Middle frontal gyrus (tissue), 1 donor: ENCODE results near the gene TTC31.
"Not testable (repeated sequence)": the region's sequence is repeated elsewhere in the genome, so short reads cannot be mapped to it uniquely, and the experiment has no call there.

ENCODE experiments used
- DNase-seq: peaks from one replicate; pipeline ENCODE4 v3.0.0-alpha.2; 2015; ENCODE audit warnings: low spot score; ENCODE audit errors: extremely low spot score

TTC31 gene

DNA sequence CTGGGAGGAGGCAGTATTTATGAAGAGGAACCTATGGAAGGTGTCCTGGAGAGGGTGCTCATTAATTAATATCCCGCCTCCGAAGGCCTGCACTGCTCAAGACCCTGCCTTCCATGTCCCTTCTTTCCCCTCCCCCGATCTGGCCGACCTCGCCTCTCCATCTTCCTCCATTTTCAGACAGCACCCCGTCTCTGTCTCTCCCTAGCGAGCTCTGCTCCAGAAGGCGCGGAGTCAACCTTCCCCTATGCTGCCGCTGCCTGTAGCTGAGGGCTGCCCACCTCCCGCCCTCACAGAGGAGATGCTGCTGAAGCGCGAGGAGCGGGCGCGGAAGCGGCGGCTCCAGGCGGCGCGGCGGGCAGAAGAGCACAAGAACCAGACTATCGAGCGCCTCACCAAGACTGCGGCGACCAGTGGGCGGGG, 25.7 kb upstream of the TTC31 start:
- DNase-seq = peak; percentile 30

DNA sequence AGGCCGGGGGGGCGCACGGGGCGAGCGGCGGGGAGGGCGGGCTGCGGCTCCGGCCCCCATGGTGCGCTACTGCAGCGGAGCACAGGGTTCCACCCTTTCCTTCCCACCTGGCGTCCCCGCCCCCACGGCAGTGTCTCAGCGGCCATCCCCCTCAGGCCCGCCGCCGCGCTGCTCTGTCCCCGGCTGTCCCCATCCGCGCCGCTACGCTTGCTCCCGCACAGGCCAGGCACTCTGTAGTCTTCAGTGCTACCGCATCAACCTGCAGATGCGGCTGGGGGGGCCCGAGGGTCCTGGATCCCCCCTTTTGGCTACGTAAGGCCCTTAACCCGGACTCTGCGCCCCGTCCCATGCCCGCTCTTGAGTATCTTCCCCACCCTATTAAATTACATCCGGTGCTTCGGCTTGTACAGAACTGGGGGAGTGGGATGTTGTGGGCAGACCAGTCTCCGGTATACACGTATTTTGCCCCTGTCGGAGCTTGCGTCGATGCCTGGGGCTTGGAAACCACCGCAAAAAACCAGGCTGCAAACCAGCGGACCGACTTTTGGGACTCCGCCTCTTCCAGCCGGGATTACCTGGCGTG, 25.2 kb upstream of the TTC31 start:
- DNase-seq = no peak

DNA sequence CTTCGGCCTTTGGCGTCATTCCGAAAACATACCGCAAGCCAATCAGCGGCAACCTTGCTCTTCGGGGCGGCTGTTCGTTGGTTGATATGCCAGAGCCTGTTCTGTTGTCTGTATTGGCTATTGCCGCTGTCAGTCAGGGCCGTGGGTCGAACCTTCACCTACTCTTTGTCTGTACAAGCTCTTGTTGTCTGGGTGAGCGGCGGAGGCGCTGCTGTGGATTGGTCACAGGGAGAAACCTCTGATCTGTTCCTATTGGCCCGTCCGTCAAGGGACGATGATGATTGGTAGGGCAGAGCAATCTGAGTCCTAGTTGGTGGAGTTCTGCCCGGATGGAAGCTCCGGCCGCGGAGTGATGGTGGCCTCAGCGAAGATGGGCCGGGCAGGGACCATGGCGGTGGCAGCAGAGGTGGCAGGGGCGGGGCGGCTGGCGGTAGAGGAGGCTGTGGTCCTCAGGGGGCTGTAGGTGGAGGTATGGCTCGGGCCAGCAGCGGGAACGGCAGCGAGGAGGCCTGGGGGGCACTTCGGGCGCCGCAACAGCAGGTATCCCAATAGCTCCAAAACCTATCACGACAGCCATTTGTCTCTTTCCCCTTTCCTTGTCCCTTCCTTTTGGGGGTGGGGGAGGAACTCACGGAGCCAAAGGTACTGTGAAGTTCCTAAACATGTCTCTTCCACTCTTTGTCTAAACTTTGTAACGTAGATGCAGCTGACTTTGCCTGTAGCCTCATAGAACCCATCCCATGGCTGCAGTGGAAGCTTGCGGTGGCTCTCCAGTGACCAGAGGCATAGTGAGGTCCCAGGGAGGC, 24.5 kb upstream of the TTC31 start, which contains the start of gene WBP1:
WBP1 (plus strand) TSS at position 307 of the 806 bp plus-strand sequence; CDS start at position 472, 165 bp downstream.
- DNase-seq = peak; percentile 99

DNA sequence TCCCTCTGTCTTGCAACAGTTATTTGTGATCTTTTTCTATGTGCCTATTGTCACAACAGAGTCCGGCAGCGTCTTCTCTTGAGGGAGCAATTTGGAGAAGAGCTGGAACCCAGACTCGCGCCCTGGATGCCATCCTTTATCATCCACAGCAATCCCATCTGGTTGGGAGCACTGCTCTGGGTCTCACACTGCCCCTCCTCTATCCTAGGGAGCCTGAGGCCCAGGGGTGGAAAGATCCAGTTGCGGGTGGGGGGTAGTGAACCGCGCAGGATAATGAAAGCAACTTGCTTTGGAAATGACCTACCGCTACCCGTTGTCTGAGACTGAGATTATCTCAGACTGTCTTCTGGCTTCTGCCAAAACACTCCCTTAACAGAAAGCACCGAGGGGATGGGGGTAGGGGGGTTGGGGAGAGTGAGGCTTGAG, 23.9 kb upstream of the TTC31 start:
- DNase-seq = no peak

DNA sequence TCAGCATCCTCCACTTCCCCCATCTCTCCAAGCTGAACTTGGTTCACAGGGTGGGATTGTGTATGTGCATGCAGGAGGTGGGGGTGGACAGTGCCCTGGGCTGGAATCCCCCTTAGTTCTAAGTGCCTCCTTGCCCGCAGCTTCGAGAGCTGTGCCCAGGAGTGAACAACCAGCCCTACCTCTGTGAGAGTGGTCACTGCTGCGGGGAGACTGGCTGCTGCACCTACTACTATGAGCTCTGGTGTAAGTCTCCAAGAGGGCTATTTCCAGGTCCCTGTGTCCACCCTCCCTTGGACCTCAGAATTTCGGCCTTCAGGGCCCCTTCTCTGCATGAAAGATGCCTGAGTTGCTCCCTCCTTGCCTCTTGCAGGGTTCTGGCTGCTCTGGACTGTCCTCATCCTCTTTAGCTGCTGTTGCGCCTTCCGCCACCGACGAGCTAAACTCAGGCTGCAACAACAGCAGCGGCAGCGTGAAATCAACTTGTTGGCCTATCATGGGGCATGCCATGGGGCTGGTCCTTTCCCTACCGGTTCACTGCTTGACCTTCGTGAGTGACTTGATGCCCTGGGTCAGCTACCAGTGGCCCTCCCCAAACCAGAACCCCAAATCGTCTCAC, 23.3 kb upstream of the TTC31 start:
- not testable (repeated sequence) for DNase-seq

DNA sequence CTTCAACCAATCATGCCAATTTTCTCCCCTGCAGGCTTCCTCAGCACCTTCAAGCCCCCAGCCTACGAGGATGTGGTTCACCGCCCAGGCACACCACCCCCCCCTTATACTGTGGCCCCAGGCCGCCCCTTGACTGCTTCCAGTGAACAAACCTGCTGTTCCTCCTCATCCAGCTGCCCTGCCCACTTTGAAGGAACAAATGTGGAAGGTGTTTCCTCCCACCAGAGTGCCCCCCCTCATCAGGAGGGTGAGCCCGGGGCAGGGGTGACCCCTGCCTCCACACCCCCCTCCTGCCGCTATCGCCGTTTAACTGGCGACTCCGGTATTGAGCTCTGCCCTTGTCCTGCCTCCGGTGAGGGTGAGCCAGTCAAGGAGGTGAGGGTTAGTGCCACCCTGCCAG, 22.7 kb upstream of the TTC31 start:
- not testable (repeated sequence) for DNase-seq

DNA sequence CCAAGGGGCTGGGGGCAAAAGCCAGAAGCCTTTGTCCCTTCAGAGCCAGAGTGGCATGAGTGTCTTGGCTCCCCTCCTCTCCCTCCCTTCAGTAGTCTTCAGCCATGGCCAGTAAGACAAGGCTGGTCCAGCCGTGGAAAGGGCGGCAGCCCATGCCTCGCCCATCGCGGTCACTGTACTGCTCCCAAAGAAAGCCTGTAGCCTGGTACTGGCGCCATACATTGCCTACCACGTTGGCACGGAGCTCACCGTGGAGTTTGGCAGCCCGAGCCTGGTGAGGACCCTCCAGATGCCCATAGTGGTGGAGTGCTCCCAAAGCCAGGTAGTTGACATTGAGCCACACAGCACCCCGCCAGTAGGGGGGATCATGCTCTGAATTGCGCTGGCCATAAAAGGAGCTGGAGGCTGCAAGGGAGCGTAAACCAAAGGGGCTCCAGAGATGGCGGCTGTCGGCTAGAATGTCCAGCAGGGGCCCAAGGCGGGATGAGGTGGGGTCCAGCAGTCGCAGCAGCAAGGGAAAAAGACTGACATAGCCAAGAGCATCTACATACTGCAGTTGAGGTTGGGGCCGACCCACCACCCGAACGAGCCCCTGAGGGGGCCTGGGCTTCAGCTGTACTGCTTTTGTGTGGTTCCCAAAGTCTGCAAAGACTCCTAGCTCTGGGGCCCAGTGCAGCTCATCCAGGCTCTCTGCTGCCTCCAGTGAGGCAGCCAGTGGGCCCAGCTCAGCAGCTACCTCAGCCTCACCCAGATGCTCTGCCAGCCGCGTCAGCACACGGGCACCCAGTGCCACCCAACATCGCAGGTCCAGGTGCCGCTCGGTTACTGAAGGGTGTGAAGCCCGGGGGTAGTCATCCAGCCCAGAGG, 21.5 kb upstream of the TTC31 start:
- DNase-seq = no peak

DNA sequence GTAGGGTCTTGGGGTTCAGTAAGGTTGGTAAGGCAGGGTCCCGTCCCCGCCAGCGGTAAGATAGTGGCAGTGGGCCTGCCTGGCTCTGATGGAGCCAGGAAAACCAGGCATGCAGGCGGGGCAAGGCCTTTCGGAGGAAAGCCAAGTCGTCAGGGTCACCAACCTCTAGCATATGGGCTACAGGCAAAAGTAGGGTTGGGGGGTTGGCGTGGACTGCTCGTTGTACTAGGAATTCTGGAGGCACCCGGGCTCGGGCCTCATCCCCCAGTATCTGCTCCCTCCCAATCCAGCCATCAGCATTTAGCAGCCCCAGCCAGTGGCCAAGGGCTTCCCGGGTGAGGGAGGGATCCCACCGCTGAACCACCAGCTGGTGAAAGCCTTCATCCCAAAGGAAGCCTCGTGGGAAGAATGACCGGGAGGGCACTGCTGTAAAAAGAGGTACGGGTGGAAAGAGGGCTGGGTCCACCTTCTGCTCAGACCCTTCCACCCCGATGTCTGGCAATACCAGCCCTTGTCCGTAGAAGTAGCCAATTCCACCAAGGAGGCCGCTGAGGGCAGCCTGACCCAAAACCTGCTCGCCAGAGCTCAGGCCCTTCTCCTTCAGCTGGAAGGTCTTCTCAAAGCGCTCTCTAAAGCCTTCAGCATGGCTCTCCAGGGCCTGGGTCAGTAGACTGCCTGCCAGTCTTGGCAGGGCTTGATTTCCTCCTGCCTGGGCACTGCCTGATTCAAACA, 20.7 kb upstream of the TTC31 start:
- DNase-seq = no peak

DNA sequence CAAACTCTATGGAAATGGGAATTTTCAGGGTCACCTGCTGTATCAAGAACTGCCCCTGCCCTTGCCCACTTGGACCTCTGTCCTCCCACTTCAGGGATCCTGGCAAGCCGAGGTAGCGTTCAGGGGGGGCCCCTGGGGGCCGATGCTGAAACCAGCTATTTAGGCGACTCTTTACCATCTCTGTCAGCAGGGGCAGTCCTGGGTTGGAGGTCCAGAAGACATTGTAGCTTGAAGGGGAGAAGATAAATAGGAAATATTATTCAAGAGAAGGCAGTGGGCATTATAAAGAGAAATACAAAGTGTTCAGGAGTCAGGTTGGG, 20.1 kb upstream of the TTC31 start:
- no peak for DNase-seq

DNA sequence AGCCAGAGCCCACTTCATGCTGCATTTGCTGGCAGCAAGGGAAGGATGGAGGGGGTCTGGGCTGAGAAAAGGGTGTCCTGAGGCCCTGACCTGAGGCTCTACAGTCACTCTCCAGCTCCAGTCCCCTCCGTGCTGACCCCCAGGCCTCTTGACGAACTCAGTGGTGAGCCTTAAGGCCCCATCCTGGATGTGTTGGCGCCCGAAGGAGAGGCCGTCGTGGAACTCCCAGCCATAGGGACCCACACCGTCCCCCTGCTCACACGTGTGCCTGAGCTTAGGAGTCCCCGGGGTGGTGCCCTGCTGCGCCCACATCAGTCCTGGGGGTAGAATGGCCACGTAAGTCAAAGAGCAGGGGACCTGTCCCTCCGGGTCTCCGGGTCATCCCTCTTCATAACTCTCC, 18.5 kb upstream of the TTC31 start:
- no peak for DNase-seq

DNA sequence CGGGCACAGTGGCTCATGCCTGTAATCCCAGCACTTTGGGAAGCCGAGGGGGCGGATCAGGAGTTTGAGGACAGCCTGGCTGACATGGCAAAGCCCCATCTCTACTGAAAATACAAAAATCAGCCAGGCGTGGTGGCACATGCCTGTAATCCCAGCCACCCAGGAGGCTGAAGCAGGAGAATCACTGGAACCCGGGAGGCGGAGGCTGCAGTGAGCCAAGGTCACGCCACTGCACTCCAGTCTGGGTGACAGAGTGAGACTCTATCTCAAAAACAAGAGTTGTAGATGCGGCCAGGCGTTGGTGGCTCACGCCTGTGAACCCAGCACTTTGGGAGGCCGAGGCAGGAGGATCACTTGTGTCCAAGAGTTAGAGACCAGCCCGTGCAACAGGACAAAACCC, 12.1 kb upstream of the TTC31 start:
- DNase-seq = not testable (repeated sequence)

DNA sequence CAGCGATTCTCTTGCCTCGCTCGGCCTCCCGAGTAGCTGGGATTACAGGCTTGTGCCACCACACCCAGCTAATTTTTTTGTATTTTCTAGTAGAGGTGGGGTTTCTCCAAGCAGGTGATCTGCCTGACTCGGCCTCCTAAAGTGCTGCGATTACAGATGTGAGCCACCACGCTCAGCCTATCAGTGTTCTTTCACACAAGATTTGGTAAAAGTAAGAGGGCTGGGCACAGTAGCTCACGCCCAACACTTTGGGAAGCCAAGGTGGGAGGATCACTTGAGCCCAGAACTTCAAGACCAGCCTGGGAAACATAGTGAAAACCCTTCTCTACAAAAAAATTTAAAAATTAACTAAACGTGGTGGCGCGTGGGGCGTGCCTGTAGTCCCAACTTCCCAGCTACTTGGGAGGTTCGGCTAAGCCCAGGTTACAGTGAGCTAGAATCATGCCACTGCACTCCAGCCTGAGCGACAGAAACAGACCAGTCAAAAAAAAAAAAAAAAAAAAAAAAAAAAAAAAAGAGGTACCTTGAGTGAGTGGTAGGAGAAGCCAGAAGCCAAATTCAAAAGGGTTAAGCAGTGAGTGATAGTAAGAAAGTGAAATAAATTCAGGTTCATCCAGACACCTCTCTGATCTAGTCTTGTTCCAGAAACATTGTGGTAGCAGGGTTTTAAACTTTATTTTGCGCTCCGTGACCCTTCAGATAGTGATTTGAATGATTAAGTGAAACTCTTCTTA, 11.4 kb upstream of the TTC31 start:
- no peak for DNase-seq

DNA sequence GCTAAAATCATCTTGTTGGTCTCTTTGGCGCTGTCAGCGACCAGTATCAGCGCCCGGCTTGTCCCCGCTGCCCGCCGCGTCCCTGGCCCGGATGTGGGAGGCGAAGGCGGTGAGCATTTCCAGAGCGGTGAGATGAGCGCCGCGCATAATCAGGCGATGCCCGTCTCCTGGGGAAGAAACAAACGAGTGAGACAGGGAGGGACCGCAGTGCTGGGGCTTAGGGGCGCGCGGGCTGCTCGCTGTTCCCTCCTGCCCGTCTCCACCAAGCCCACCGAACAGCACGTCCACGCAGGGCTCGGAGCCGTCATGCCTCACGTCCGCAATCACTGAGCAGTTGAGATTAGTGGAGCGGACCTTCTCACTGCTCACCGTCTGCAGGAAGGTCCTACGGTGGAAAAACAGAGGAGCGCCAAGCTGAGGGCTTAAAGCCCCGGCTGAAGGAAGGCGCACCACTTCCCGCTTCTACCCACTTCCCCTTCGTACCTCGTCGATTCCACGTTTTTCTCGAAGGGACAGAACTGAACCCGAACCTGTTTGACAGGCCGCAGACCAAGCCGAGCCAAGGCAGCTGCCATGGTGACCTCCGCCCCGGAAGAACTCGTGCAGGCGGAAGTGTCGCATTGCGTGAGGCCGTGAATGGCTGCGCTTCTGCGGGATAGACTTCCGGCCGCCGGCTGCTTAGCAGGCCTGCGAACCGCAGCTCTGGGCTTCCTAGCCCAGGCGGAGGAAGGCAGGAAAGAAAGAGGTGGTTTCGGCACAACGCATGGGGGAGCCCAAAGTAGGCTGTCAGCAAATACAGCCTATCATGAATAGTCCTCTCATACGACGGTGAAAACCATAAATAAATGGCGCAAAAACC, 10.6 kb upstream of the TTC31 start, which contains the start of gene MRPL53:
MRPL53 (minus strand) TSS at position 595 of the 859 bp plus-strand sequence; CDS start at position 575, 20 bp downstream.
- DNase-seq = peak; percentile 96

DNA sequence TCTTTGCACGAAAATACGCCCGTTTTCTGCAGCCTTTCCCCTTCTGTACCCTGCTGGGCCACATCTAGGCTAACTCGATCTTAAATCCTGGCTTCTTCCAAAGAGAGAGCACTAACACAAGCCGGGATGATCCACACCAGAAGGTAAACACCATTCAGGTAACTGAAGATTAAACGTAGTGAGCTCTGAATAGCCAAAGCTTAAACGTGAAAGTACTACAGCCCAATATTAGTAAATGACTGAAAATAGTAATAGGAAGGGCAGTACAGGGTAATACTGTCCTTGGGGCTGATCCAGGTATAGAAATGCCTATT, 10.0 kb upstream of the TTC31 start:
- no peak for DNase-seq

DNA sequence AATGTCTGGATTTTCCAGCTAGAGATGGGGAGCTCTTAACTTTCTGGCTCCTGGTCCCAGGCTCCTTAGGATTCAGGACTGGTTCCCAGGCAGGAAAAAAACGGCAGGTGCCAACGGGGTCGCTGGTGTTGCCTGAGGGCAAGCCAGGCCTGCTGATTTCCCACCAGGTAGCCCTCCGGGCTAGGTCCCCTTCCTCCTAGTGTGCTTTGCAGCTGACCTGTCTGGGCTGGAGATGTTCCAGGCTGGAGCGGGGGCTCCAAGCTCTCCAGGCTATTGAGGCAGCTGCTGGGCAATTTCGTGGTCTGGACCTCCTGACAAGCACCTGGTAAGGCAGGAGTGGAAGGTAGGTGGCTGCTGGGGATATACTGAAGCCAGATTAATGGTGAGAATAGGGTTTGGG, 8.4 kb upstream of the TTC31 start:
- no peak for DNase-seq

DNA sequence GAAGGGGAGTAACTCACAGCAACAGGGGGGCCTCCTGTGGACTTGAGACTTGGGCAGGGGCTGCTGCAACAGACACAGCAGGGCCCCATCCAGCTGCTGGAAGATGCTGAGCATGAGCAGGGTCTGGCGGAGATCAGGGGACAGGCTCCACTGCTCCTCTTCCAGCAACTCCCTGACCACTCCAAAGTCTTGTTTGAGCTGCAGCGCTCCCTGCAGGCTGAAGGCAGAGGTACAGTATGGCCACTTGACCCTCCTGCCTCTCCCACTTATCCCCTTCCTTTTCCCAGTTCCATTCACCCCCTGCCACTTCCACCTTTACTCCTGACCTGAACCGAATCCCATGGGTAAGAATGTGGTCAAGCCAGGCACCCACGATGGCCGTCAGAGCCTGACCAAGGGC, 8.0 kb upstream of the TTC31 start:
- DNase-seq = no peak

DNA sequence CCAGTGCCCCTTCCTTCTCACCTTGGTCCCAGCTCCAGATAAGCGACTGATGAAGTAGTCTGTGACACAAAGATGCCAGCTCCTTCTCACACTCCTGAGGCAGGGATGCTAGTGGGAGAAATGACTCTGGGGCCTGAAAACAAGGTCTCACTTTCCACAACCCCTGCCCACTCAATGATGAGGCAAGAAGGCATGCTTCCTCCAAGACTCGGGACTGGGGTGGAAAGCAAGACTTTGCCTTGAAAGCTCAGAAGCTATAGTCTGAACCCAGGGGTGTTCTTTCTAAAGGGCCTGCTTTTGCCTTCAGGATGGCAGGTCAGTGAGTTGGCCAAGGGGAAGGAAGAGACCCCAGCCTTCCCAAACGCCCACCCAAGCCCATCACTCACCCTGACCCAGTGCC, 1.4 kb upstream of the TTC31 start:
- no peak for DNase-seq

DNA sequence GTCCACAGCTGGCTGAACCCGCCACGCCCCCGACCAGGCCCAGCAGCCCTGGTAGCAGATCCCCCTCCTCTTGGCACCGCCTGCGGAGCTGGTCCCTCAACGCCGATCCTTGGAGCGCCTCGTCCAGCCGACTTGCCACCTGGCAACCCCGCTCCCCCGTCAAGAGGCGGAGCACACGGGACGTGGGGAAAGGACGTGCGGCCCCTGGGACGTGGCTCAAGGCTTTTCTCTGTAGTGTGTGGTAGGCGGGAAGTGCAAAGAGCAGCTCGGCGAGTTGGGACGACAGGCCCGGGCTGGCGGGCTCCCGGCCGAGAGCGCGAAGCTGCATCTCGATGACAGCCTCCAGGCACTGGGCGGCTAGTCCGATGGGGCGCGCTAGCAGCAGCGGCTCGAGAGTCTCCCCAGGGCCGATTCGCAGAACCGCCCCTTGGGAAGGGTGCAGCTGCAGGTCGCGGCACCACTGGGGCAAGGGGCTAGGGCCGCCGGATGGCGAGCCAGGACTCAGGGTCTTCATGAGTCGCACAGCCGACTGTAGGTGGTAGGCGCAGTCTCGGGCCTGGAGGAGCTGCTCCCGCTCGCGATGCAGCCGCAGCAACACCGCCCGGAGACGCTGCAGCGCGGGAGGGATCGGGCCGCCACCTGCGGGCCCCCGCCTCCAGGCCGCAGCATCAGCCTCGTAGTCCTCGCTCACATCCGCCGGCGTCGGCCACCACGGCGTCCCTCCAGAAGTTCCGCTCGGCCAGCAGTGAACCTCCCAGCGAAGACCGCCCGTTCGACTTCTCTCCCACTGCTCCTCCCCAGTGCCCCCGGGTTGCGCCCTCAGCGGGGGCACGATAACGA, 700 bp upstream of the TTC31 start:
- DNase-seq = peak; percentile 16
